ENCODE measurements around the gene CTSZ.

The CTSZ gene

DNA sequence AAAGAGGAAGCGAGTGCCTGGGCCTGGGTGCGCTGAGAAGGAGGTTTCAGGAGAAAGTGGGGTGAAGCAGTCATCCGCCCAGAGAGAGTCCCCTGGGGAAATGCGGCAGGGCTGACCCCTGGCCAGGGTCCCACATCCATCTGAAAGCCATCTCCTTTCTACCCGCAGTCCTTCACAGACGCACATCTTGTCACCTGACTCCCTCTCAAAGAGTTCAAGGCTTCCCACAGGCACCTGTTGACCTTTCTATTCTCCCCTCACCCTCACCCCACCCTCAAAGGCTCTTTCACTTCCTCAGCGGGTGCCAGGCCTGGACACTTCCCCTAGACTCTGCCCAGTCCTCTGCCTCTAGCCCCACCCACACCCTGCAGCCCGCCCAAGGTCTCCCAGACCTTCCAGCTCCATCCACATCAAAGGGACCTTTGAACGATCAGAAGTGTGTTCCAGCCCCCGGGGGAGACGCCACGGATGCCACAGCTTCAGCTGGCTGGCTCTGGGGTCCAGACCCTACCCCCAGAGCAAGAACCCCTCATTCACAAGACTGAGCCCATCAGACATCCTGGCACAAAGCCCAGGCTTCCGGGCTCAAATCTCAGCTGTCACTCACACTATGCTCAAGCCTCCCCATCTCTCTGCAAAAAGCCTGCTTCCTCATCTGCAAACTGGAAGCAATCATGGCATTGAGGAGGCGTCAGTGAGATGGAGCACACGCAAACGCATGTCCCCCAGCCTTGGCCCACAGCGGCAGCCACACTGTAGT lies 2.1 kb downstream of the CTSZ start:
- TF ChIP-seq, protein P1, sequence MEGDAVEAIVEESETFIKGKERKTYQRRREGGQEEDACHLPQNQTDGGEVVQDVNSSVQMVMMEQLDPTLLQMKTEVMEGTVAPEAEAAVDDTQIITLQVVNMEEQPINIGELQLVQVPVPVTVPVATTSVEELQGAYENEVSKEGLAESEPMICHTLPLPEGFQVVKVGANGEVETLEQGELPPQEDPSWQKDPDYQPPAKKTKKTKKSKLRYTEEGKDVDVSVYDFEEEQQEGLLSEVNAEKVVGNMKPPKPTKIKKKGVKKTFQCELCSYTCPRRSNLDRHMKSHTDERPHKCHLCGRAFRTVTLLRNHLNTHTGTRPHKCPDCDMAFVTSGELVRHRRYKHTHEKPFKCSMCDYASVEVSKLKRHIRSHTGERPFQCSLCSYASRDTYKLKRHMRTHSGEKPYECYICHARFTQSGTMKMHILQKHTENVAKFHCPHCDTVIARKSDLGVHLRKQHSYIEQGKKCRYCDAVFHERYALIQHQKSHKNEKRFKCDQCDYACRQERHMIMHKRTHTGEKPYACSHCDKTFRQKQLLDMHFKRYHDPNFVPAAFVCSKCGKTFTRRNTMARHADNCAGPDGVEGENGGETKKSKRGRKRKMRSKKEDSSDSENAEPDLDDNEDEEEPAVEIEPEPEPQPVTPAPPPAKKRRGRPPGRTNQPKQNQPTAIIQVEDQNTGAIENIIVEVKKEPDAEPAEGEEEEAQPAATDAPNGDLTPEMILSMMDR (IDR thresholded peaks at IDR 0.05; ENCODE audit: low read depth, low read length, missing control alignments): no peak
- peak overlapping the region; percentile 53 for H3K4me3 ChIP-seq (ENCODE audit: low read depth, low read length)
- in situ Hi-C loops (cut with HindIII; ENCODE audit: low sequenced_read_pairs): loop anchor here (5.0 kb wide), 1 partner anchor 207 kb away; no protein-coding TSS in a partner anchor
- no peak for DNase-seq (ENCODE audit: low read depth)

DNA sequence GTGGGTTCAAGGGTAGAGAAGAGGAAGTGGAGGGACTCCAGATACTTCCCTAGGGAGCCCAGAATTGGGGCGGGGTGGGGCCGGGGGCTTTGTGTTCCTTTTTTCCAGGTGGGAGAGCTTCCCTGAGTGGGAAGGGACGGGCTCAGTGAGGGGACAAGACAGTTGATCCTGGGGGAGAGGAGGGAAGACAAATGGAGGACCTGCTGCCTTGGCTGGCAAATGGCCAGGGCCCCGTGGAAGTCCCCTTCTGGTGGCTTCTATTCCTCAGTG lies 2.6 kb downstream of the CTSZ start:
- TF ChIP-seq, protein P1 (IDR thresholded peaks at IDR 0.05; ENCODE audit: low read depth, low read length, missing control alignments): no peak
- no peak overlapping the region for H3K4me3 ChIP-seq (ENCODE audit: low read depth, low read length)
- in situ Hi-C loops (cut with HindIII; ENCODE audit: low sequenced_read_pairs): no loop called here
- DNase-seq (ENCODE audit: low read depth): no peak

GRCh38 chr20:59003836-59004492 lies 3.1 kb downstream of the CTSZ start:
- no peak for DNase-seq (ENCODE audit: low read depth)
- no peak overlapping the region for H3K4me3 ChIP-seq (ENCODE audit: low read depth, low read length)
- TF ChIP-seq, protein P1 (IDR thresholded peaks at IDR 0.05; ENCODE audit: low read depth, low read length, missing control alignments): no peak
- in situ Hi-C loops (cut with HindIII; ENCODE audit: low sequenced_read_pairs): no loop called here

GRCh38 chr20:59002874-59003399 lies 4.1 kb downstream of the CTSZ start:
- H3K4me3 ChIP-seq (ENCODE audit: low read depth, low read length): no peak overlapping the region
- DNase-seq (ENCODE audit: low read depth): no peak
- in situ Hi-C loops (cut with HindIII; ENCODE audit: low sequenced_read_pairs): no loop called here
- TF ChIP-seq, protein P1 (IDR thresholded peaks at IDR 0.05; ENCODE audit: low read depth, low read length, missing control alignments): no peak

DNA sequence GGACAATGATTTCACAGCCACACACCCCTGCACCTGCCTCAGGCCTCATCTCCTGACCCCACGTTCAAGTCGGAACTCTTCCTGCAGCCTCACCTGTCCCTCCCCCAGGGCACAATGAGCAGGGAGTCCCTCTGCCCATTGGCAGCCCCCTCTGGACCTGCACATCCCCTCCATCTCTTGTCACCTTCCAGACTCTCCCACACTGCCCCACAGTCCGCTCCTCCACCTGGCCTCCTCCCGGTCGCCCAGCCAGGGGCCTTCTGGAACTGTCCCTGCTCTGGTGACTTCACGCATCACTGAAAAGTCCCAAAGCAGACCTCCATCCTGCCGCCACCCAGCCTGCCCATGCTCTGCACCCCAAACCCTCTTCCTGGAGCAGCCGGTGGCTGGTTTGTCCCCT lies 4.7 kb downstream of the CTSZ start:
- DNase-seq (ENCODE audit: low read depth): no peak
- in situ Hi-C loops (cut with HindIII; ENCODE audit: low sequenced_read_pairs): no loop called here
- H3K4me3 ChIP-seq (ENCODE audit: low read depth, low read length): no peak overlapping the region
- TF ChIP-seq, protein P1 (IDR thresholded peaks at IDR 0.05; ENCODE audit: low read depth, low read length, missing control alignments): no peak

GRCh38 chr20:59001449-59002171 lies 5.4 kb downstream of the CTSZ start:
- DNase-seq (ENCODE audit: low read depth): no peak
- in situ Hi-C loops (cut with HindIII; ENCODE audit: low sequenced_read_pairs): no loop called here
- no peak overlapping the region for H3K4me3 ChIP-seq (ENCODE audit: low read depth, low read length)
- TF ChIP-seq, protein P1 (IDR thresholded peaks at IDR 0.05; ENCODE audit: low read depth, low read length, missing control alignments): no peak
